ENCODE data around the gene RRP1B.

Gene RRP1B

GRCh38 chr21:43691086-43691795 lies 31.9 kb downstream of the RRP1B start:
- H3K4me3 ChIP-seq (replicated peaks; ENCODE audit: low read depth, low read length) = no peak overlapping the region
- TF ChIP-seq, protein P1, sequence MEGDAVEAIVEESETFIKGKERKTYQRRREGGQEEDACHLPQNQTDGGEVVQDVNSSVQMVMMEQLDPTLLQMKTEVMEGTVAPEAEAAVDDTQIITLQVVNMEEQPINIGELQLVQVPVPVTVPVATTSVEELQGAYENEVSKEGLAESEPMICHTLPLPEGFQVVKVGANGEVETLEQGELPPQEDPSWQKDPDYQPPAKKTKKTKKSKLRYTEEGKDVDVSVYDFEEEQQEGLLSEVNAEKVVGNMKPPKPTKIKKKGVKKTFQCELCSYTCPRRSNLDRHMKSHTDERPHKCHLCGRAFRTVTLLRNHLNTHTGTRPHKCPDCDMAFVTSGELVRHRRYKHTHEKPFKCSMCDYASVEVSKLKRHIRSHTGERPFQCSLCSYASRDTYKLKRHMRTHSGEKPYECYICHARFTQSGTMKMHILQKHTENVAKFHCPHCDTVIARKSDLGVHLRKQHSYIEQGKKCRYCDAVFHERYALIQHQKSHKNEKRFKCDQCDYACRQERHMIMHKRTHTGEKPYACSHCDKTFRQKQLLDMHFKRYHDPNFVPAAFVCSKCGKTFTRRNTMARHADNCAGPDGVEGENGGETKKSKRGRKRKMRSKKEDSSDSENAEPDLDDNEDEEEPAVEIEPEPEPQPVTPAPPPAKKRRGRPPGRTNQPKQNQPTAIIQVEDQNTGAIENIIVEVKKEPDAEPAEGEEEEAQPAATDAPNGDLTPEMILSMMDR (IDR thresholded peaks at IDR 0.05; ENCODE audit: low read length, missing control alignments) = no peak
- DNase-seq (ENCODE audit: low read depth) = no peak

DNA sequence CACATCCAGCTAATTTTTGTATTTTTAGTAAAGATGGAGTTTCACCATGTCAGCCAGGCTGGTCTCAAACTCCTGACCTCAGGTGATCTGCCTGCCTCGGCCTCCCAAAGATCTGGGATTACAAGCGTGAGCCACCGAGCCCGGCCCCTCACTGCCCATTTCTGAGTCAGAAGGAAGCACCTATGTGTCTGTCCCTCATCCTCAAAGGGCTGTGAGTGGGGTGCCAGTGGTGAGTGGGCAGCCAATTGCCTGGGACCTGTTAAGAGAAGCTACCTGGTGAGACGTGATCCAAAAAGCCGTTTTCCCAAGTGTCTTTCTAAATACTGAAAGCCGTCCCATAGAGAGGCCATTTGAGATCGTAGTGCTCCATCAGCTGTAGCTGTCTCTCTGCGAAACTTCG lies 32.4 kb downstream of the RRP1B start:
- TF ChIP-seq, protein P1 (IDR thresholded peaks at IDR 0.05; ENCODE audit: low read length, missing control alignments) = no peak
- no peak for DNase-seq (ENCODE audit: low read depth)
- H3K4me3 ChIP-seq (replicated peaks; ENCODE audit: low read depth, low read length) = no peak overlapping the region

GRCh38 chr21:43692949-43693348 lies 33.6 kb downstream of the RRP1B start:
- no peak for DNase-seq (ENCODE audit: low read depth)
- TF ChIP-seq, protein P1 (IDR thresholded peaks at IDR 0.05; ENCODE audit: low read length, missing control alignments) = no peak

GRCh38 chr21:43693981-43694380 lies 34.6 kb downstream of the RRP1B start:
- DNase-seq (ENCODE audit: low read depth) = no peak
- TF ChIP-seq, protein P1 (IDR thresholded peaks at IDR 0.05; ENCODE audit: low read length, missing control alignments) = no peak
- H3K4me3 ChIP-seq (replicated peaks; ENCODE audit: low read depth, low read length) = no peak overlapping the region

More at GRCh38 chr21:43692949-43693348, 33.6 kb downstream of the RRP1B start:
- no peak overlapping the region for H3K4me3 ChIP-seq (replicated peaks; ENCODE audit: low read depth, low read length)

DNA sequence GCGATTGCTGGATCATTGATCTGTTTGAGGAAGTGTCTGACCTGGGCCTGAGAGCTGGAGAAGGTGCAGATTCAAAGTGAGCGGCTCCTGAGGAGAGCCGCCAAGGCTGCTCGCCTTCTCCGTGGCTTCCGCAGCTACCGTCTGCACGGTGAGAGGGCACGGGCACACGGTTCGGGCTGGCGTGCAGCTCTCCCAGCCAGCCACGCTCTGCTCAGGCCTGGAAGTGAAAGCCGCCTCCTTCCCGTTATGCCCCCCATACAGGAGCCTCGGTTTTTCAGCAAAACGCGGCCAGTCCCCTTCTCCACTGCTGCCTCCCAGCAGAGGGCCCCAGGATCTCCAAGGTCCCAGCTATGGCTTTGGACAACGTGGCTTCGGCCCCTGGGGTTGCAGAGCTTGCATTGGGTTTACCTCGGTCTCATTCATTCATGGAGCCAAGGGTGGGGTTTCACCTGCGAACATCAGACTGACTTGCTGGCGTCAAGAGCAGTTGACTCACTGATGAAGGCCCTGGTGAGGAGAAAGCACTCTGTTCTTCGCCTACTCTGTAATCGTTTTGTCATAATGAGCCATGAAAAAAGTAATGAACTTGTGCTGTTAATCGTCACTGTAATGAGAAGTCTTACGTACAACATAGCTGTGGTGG lies 35.2 kb downstream of the RRP1B start:
- TF ChIP-seq, protein P1 (IDR thresholded peaks at IDR 0.05; ENCODE audit: low read length, missing control alignments) = no peak
- no peak overlapping the region for H3K4me3 ChIP-seq (replicated peaks; ENCODE audit: low read depth, low read length)
- DNase-seq (ENCODE audit: low read depth) = no peak

GRCh38 chr21:43696214-43696613 lies 36.9 kb downstream of the RRP1B start:
- DNase-seq (ENCODE audit: low read depth) = no peak
- TF ChIP-seq, protein P1 (IDR thresholded peaks at IDR 0.05; ENCODE audit: low read length, missing control alignments) = no peak
- no peak overlapping the region for H3K4me3 ChIP-seq (replicated peaks; ENCODE audit: low read depth, low read length)
